Activated T-helper 9 cell treated with anti-CD3 and anti-CD28 coated beads, Interleukin-2, amount 50 U/mL, for 16 hours (primary cell): ENCODE data around the gene SLC30A5.

Experiments used
- DNase-seq: peaks from one replicate; pipeline ENCODE4 v3.0.0-alpha.2; 2020; ENCODE audit warnings: low read depth

The SLC30A5 gene

GRCh38 chr5:69167929-69168328 is 74.1 kb downstream of the SLC30A5 start:
- no peak for DNase-seq

DNA sequence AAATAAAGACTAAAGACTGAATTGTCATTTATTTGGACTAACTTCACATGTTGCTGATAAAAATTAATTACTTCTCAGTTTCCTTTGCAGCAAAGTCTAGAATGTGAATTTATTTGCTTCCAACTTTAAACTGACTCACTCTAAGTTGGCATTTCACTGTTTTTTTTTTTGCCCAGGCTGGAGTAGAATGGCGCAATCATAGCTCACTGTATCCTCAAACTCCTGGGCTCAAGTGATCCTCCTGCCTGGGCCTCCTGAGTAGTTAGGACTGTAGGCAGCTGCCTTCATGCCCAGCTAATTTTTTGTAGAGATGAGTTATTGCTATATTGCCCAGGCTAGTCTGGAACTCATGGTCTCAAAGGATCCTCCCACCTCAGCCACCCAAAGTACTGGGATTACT is 76.7 kb downstream of the SLC30A5 start:
- DNase-seq = no peak

DNA sequence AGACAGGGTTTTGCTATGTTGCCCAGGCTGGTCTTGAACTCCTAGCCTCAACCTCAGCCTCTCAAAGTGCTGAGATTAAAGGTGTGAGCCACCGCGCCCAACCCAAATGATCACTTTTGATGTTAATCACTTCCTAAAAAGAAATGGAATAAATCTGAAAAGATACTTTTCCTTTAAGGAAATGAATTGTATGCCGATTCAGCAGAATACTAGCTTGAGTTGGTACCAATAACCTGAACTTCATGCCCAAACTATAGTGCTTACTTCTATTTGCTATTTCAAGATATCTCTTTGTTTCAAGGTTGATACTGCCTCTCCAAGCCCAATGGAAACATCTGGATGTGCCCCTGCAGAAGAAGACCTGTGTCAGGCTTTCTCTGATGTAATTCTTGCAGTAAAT is 77.2 kb downstream of the SLC30A5 start:
- DNase-seq = no peak
